NT2/D1 (cell line): ENCODE data around the gene UPK3BL2.
"Not testable (repeated sequence)": the region's sequence is repeated elsewhere in the genome, so short reads cannot be mapped to it uniquely, and the experiment has no call there.

ENCODE experiments used
- DNase-seq: peaks from one replicate; pipeline ENCODE4 v3.0.0-alpha.2; 2011; ENCODE audit warnings: low read depth, low spot score
- H3K27me3 ChIP-seq: 2 replicates; pipeline ENCODE4 v1.6.0; 2011; ENCODE audit warnings: mild to moderate bottlenecking; ENCODE audit not compliant: insufficient read length, insufficient read depth
- H3K36me3 ChIP-seq: 2 replicates; pipeline ENCODE4 v1.6.1; 2011; ENCODE audit warnings: mild to moderate bottlenecking, low read length, mixed read lengths; ENCODE audit not compliant: insufficient read depth, insufficient read length
- H3K4me1 ChIP-seq: 2 replicates; pipeline ENCODE4 v1.5.1; 2011; ENCODE audit not compliant: insufficient read depth, insufficient read length
- H3K4me3 ChIP-seq: 2 replicates; pipeline ENCODE4 v1.5.1; 2011; ENCODE audit warnings: low read depth; ENCODE audit not compliant: insufficient read length
- H3K9ac ChIP-seq: 2 replicates; pipeline ENCODE4 v1.6.0; 2011; ENCODE audit warnings: low read depth; ENCODE audit not compliant: insufficient read length
- H3K9me3 ChIP-seq: 2 replicates; pipeline ENCODE4 v1.5.1; 2011; ENCODE audit warnings: mild to moderate bottlenecking, low read length; ENCODE audit not compliant: insufficient read depth

Gene UPK3BL2, protein sequence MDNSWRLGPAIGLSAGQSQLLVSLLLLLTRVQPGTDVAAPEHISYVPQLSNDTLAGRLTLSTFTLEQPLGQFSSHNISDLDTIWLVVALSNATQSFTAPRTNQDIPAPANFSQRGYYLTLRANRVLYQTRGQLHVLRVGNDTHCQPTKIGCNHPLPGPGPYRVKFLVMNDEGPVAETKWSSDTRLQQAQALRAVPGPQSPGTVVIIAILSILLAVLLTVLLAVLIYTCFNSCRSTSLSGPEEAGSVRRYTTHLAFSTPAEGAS

GRCh38 chr7:102543596-102543995 lies at the start of gene UPK3BL2:
Gene UPK3BL2, minus strand, starts transcription at chr7:102543696. Its CDS starts 60 bp downstream, at chr7:102543636.
- DNase-seq, H3K36me3 ChIP-seq, H3K4me1 ChIP-seq, H3K9me3 ChIP-seq, H3K9ac ChIP-seq, H3K4me3 ChIP-seq, H3K27me3 ChIP-seq: not testable (repeated sequence)

GRCh38 chr7:102592477-102593019 lies 49.1 kb upstream of the UPK3BL2 start:
- not testable (repeated sequence) for H3K4me1 ChIP-seq, DNase-seq, H3K9ac ChIP-seq

DNA sequence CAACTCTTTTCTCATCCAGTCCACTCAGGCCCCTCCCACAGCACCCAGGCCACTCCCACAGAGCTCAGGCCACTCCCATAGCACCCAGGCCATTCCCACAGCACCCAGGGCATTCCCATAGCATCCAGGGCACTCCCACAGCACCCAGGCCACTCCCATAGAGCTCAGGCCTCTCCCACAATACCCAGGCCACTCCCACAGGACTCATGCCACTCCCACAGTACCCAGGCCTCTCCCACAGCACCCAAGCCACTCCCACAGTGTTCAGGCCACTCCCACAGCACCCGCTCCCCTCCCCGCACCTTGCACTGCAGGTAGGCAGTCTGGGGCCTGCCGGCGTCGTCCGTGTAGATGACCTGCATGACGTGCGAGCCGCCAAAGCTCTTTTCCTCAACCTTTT lies 46.4 kb upstream of the UPK3BL2 start:
- not testable (repeated sequence) for DNase-seq, H3K36me3 ChIP-seq, H3K27me3 ChIP-seq, H3K4me1 ChIP-seq, H3K9ac ChIP-seq, H3K9me3 ChIP-seq, H3K4me3 ChIP-seq

More at GRCh38 chr7:102592477-102593019, 49.1 kb upstream of the UPK3BL2 start:
- H3K27me3 ChIP-seq, H3K36me3 ChIP-seq, H3K9me3 ChIP-seq, H3K4me3 ChIP-seq: not testable (repeated sequence)

DNA sequence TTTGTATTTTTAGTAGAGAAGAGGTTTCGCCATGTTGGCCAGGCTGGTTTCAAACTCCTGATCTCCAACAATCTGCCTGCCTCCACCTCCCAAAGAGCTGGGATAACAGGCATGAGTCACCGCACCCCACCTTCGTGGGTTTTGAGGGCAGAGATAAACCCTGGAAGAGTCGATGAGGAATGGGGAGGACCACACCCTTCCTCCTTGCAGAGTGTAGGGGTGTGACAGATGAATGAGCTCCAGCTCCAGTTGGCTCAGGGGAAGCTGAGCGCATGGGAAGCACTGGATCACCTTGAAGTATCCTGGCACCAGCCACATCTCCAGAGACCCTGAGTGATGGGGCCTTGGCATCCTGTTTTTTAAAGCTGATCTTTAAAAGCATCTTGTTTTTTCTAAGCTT lies 40.0 kb upstream of the UPK3BL2 start:
- DNase-seq, H3K36me3 ChIP-seq, H3K27me3 ChIP-seq: not testable (repeated sequence)

DNA sequence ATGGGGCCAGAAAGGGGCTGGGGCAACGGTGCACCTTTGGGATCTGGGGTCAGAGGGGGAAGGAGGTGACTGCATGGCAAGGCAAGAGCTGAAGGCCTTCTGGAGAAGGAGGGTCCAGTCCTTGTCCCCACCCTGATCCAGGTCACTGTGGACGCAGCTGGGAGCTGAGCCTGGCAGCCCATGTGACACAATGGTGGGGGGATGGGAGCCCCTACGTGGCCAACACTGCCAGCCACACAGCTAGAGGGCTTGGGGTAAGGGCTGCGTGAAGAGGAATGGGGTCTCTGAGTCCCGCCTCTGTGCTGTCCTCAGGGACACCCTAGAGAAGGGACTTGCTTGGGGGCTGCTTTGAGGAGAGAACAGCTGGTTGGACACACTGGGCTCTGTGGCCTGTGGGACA lies 38.2 kb upstream of the UPK3BL2 start:
- not testable (repeated sequence) for H3K4me3 ChIP-seq, H3K9ac ChIP-seq, H3K36me3 ChIP-seq, H3K9me3 ChIP-seq, H3K4me1 ChIP-seq, H3K27me3 ChIP-seq, DNase-seq

More for the DNA sequence above, 40.0 kb upstream of the UPK3BL2 start:
- H3K9me3 ChIP-seq, H3K9ac ChIP-seq, H3K4me3 ChIP-seq, H3K4me1 ChIP-seq: not testable (repeated sequence)

DNA sequence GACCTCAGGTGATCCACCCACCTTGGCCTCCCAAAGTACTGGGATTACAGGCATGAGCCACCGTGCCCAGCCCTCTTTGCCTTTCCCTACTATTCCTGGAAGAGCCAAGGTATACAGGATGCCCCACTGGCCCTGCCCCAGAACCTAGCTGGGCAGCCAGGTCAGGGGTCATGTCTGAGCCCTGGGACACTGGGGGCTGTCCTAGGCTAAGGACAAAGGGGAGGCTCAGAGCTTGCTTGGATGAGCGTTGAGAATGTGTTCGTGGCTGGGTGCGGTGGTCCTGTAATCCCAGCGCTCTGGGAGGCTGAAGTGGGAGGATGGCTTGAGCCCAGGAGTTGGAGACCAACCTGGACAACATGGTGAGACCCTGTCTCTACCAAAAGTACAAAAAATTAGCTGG lies 35.0 kb upstream of the UPK3BL2 start:
- DNase-seq, H3K27me3 ChIP-seq, H3K9me3 ChIP-seq, H3K9ac ChIP-seq, H3K4me1 ChIP-seq, H3K36me3 ChIP-seq, H3K4me3 ChIP-seq: not testable (repeated sequence)

GRCh38 chr7:102577315-102578240 lies 34.1 kb upstream of the UPK3BL2 start:
- not testable (repeated sequence) for H3K27me3 ChIP-seq, H3K9ac ChIP-seq, H3K36me3 ChIP-seq, H3K4me3 ChIP-seq, H3K4me1 ChIP-seq, H3K9me3 ChIP-seq, DNase-seq

- H3K9ac ChIP-seq, H3K4me3 ChIP-seq, H3K27me3 ChIP-seq, H3K36me3 ChIP-seq, DNase-seq, H3K4me1 ChIP-seq, H3K9me3 ChIP-seq: not testable (repeated sequence)
These were observed 32.9 kb upstream of the UPK3BL2 start for GRCh38 chr7:102576363-102576762.

GRCh38 chr7:102574607-102575006 lies 31.1 kb upstream of the UPK3BL2 start:
- not testable (repeated sequence) for DNase-seq, H3K9ac ChIP-seq, H3K9me3 ChIP-seq, H3K36me3 ChIP-seq, H3K27me3 ChIP-seq, H3K4me3 ChIP-seq, H3K4me1 ChIP-seq

DNA sequence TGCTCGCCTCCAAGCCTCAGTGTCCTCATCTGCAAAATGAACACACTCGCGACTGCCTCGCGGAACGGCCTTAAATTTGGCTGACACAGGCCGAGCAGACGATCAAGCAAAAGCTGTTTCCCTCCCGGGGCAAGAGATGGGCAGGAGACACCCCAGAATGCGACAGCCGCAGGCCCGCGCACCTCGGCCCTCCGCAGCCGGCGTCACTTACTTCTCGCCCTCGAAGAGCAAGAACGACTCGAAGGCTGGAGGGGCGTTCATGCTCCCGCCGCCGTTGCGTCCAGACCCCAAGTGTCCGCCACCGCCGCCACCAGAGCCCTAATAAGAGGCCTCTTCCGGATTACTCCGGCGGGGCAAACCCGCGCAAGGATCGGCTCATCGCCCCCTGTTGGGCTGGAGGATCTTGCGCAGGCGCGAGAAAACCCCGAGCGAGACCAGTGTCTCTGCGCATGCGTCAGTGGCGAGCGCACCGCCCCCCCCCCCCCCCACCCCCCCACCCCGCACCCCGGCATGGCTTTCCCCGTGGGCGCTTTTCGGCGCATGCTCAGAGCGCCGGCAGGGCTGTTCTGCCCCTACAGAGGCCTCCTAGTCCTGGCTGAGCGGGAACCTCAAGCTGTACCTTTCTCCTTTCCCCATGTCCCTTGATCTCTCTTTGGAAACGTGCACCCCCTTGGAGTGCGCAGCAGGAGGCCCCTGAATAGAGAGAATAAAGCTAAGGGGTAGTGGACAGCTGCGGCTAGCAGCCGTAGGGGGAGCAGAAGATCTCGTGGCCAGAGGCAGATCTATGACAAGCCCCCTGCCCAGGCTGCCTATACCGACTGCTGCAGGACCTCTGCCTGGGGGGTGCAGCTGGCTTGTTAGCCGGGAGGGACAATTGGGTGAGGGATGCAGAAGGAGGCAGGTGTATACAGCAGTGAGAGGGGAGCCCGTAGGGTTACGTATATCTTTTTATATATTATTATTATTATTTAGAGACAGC lies 29.1 kb upstream of the UPK3BL2 start, which contains the start of gene POLR2J3:
Gene POLR2J3 (minus strand): TSS at position 323 of the 979 bp plus-strand sequence. CDS start 62 bp downstream, at position 261.
- H3K9ac ChIP-seq, result peak within 1 kb of the TSS; percentile 72
- not testable (repeated sequence) for H3K9me3 ChIP-seq, H3K27me3 ChIP-seq, H3K4me1 ChIP-seq, H3K36me3 ChIP-seq
- peak within 1 kb of the TSS; percentile 62 for H3K4me3 ChIP-seq
- DNase-seq, result peak; percentile 81

- not testable (repeated sequence) for H3K4me1 ChIP-seq, DNase-seq, H3K9me3 ChIP-seq, H3K4me3 ChIP-seq, H3K36me3 ChIP-seq, H3K9ac ChIP-seq, H3K27me3 ChIP-seq
These were observed 25.1 kb upstream of the UPK3BL2 start for GRCh38 chr7:102568620-102569019.
